Stimulated activated CD8-positive, alpha-beta memory T cell treated with anti-CD3 and anti-CD28 coated beads, Interleukin-4, amount 100 ng/mL, for 4 hours (primary cell): Measurements from ENCODE around the gene TNP1.

Experiments used
- DNase-seq, 2 donors: peaks; one replicate each; pipeline ENCODE4 v3.0.0-alpha.2; 2020; ENCODE audit warnings: low read depth in 2 of 2, low spot score in 1 of 2

The TNP1 gene

DNA sequence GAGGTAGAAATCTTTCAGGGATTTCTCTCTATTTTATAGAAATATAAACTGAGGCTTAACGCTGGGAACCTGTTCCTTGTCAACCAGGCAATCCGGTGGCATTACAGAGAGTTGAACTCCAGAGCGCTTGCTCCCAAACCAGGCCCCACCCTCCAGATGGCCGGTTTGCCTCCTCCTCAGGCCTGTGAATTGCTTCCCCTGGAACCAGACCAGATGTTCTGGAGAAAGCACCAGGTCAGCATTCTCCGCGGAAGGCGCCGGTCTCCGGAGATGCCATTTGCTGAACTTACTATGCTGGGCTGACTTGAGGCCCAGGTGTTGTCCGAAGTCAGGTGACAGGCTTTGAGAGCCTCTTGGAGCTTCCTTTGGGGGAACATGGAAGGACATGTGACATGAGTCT lies 17.2 kb downstream of the TNP1 start:
- no peak for DNase-seq

GRCh38 chr2:216839688-216840087 lies 20.2 kb downstream of the TNP1 start:
- DNase-seq, result no peak

- no peak for DNase-seq
Observed at GRCh38 chr2:216838151-216838550, 21.7 kb downstream of the TNP1 start.

- no peak for DNase-seq
Observed at GRCh38 chr2:216837740-216838139, 22.1 kb downstream of the TNP1 start.

GRCh38 chr2:216833061-216833460 lies 26.8 kb downstream of the TNP1 start:
- no peak for DNase-seq

DNA sequence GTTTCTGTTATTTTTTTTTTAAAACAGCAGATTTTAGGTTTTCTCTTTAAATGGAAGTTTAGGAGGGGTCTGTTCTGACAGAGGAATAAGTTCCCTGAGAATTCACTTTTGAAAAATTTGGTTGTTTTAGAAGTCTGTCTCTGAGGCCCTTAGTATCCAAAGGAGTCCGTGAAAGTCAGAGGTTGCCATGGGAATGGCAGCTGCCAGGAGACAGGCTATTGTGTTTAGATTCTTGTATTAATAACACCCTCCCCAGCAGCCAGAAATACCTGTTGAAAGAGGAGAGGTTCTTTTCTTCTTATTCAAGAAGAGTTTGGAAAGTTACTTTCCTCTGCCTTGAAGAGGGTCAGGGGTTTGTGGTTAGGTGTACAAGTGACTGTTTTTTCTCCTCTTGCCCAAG lies 29.5 kb downstream of the TNP1 start:
- no peak for DNase-seq

DNA sequence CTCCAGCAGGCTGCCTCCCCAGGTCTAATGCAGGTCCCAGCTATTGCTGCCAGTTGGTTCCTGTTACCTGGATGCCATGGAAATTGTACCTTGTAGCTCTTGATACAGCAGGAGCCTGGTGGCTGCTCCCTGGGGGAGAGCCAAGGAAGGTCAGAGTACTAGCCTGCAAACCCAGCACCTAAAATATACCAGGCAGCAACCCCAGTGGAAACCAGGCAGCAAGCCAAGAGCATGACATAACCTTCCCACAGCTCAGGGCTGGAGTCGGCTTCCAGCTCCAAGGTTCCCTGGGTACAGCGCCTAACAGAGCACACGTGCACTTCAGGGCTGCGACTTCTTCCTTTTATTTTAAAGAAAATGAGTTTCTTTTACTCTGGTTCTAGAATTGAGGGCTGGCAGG lies 30.3 kb downstream of the TNP1 start:
- no peak for DNase-seq

GRCh38 chr2:216827073-216827720 lies 32.7 kb downstream of the TNP1 start:
- DNase-seq, result no peak

- DNase-seq, result no peak
Observed at GRCh38 chr2:216822470-216822869, 37.4 kb downstream of the TNP1 start.

DNA sequence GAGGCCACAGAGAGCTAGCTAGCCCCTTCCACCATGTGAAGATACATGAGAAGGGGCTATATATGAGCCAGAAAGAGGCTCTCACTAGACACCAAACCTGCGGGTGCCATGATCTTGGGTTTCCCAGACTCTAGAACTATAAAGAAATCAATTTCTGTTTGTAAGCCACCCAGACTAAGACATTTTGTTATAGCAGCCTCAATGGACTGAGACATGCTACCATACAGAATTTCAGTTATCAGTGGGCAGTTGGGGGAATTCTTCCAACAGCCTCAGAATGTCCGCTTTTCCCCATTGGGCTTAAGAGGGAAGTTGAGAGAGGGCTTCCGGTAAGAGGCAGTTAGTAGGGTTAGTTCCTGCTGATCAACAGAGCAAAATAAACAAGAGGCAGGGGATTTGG lies 39.2 kb downstream of the TNP1 start:
- no peak for DNase-seq

GRCh38 chr2:216819766-216820165 lies 40.1 kb downstream of the TNP1 start:
- DNase-seq, result no peak

GRCh38 chr2:216819055-216819454 lies 40.8 kb downstream of the TNP1 start:
- DNase-seq, result no peak

DNA sequence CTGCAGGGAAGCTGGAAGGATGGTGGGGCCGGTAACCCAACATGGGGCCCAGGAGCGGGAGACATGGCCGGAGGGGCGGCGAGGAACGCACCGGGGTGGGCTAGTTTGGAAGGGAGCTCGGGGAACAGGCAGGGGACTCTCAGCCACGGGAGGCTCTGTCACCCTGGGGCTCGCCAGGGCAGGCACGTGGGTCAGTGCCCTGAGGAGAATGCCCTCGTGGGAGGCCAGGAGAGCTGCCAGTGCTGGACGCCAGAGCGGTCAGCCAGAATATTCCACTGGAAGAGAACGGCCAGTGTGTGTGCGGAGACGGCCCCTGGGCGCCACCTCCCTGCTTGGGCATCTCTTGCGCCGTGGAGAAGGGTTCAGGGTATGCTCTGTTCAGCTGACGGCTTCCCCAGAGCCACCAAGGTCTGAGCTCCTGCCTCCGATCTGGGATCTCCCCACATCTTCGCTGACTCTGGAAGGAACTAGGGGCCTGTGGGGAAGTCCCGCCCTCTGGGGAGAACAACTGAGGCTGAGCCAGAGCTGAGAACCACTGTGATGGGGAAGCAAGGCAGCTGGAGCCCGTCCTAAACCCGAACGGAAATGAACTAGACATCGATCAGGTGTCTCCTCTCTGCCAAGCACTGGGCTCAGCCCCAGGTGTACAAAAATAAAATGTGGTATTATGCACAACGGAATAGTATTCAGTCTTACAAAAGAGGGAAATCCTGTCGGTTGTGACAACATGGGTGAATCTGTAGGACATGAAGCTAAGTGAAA lies 49.3 kb downstream of the TNP1 start:
- no peak for DNase-seq
